MM.1S (cell line): ENCODE results near the gene HBA2.

Source experiments
- DNase-seq: peaks from one replicate; pipeline ENCODE4 v3.0.0-alpha.2; 2015
- H2AFZ ChIP-seq: fragments of 300-600 bp; sonication (generic); 2 replicates; pipeline ENCODE4 v1.6.0; 2016; ENCODE audit warnings: antibody characterized with exemption, low read length
- H3F3A ChIP-seq: fragments of 300-600 bp; sonication (generic); 2 replicates; pipeline ENCODE4 v1.6.1; 2016; ENCODE audit warnings: mild to moderate bottlenecking, antibody characterized with exemption, low read length, moderate library complexity, mixed read lengths; ENCODE audit not compliant: insufficient read depth
- H3K27ac ChIP-seq: fragments of 300-600 bp; sonication (generic); 2 replicates; pipeline ENCODE4 v1.5.1; 2016; ENCODE audit warnings: mild to moderate bottlenecking, low read length
- H3K27me3 ChIP-seq: fragments of 300-600 bp; sonication (generic); replicated peaks from 2 replicates; pipeline ENCODE4 v1.6.0; 2016; ENCODE audit warnings: low read length; ENCODE audit not compliant: insufficient read depth
- H3K36me3 ChIP-seq: fragments of 300-600 bp; sonication (generic); replicated peaks from 2 replicates; pipeline ENCODE4 v1.6.1; 2016; ENCODE audit warnings: mild to moderate bottlenecking, low read length, mixed read lengths; ENCODE audit not compliant: insufficient read depth
- H3K4me1 ChIP-seq: fragments of 300-600 bp; sonication (generic); 2 replicates; pipeline ENCODE4 v1.6.1; 2016; ENCODE audit warnings: low read length, mixed read lengths
- H3K4me2 ChIP-seq: fragments of 300-600 bp; sonication (generic); 2 replicates; pipeline ENCODE4 v1.6.0; 2016; ENCODE audit warnings: low read depth, low read length
- H3K4me3 ChIP-seq: fragments of 300-600 bp; sonication (generic); 2 replicates; pipeline ENCODE4 v1.5.1; 2016; ENCODE audit warnings: low read length, mixed read lengths
- H3K79me2 ChIP-seq: fragments of 300-600 bp; sonication (generic); 2 replicates; pipeline ENCODE4 v1.6.1; 2016; ENCODE audit warnings: mixed run types, low read length, mixed read lengths
- H3K9ac ChIP-seq: fragments of 300-600 bp; sonication (generic); 2 replicates; pipeline ENCODE4 v1.6.1; 2016; ENCODE audit warnings: low read length, mixed read lengths
- H3K9me2 ChIP-seq: fragments of 300-600 bp; sonication (generic); replicated peaks from 2 replicates; pipeline ENCODE4 v1.6.1; 2016; ENCODE audit warnings: mild to moderate bottlenecking, low read length, mixed read lengths; ENCODE audit not compliant: insufficient read depth
- H3K9me3 ChIP-seq: fragments of 300-600 bp; sonication (generic); replicated peaks from 2 replicates; pipeline ENCODE4 v1.6.1; 2016; ENCODE audit warnings: mild to moderate bottlenecking, low read length, mixed read lengths; ENCODE audit not compliant: insufficient read depth
- H4K20me1 ChIP-seq: fragments of 300-600 bp; sonication (generic); 2 replicates; pipeline ENCODE4 v1.6.1; 2016; ENCODE audit warnings: mild to moderate bottlenecking, low read length, moderate library complexity, mixed read lengths; ENCODE audit not compliant: insufficient read depth
- CTCF ChIP-seq: fragments of 300-600 bp; sonication (generic); IDR thresholded peaks from 2 replicates; pipeline ENCODE4 v1.5.1; 2016; ENCODE audit warnings: antibody characterized with exemption, low read length, mixed read lengths
- EZH2 ChIP-seq: fragments of 300-600 bp; sonication (generic); optimal IDR thresholded peaks from 2 replicates; pipeline ENCODE3; 2017; ENCODE audit warnings: low read depth, mild to moderate bottlenecking, antibody characterized with exemption, low read length, mixed read lengths
- EZH2phosphoT487 ChIP-seq: fragments of 300-600 bp; sonication (generic); IDR thresholded peaks from 2 replicates; pipeline ENCODE4 v1.6.1; 2018; ENCODE audit warnings: antibody characterized with exemption, low read length

HBA2 gene

GRCh38 chr16:180681-181564 is 8.2 kb downstream of the HBA2 start:
- H3K79me2 ChIP-seq: no peaks in the 10 kb centered on the region
- no peaks in the 10 kb centered on the region for H3K9me2 ChIP-seq
- H4K20me1 ChIP-seq: no peaks in the 10 kb centered on the region
- TF ChIP-seq CTCF (no peak), EZH2 (no peak), EZH2phosphoT487 (no peak)
- peak overlapping the region; percentile 22; the same call in 1 of the 2 replicates for H3K9ac ChIP-seq
- no peaks in the 10 kb centered on the region for H3K36me3 ChIP-seq
- H3K27ac ChIP-seq: no peak overlapping the region
- H2AFZ ChIP-seq: peak overlapping the region; percentile 49
- H3K4me2 ChIP-seq: peak overlapping the region; percentile 93
- H3K4me1 ChIP-seq: 0 out of 2 replicates have a peak, but pooled peaks cover 6% of the 10 kb centered on the region
- H3F3A ChIP-seq: no peaks in the 10 kb centered on the region
- DNase-seq: peak; percentile 83
- peak overlapping the region; percentile 47 for H3K4me3 ChIP-seq
- no peaks in the 10 kb centered on the region for H3K9me3 ChIP-seq
- peaks cover 27% of the 10 kb centered on the region for H3K27me3 ChIP-seq

GRCh38 chr16:181565-182021 is 8.9 kb downstream of the HBA2 start:
- H3K4me1 ChIP-seq: 0 out of 2 replicates have a peak, but pooled peaks cover 6% of the 10 kb centered on the region
- TF ChIP-seq CTCF: peak; percentile 88
- no peak for TF ChIP-seq EZH2
- no peak overlapping the region for H3K27ac ChIP-seq
- H2AFZ ChIP-seq: no peak overlapping the region
- no peaks in the 10 kb centered on the region for H3K36me3 ChIP-seq
- H3K79me2 ChIP-seq: no peaks in the 10 kb centered on the region
- no peaks in the 10 kb centered on the region for H3F3A ChIP-seq
- H3K9me3 ChIP-seq: no peaks in the 10 kb centered on the region
- H3K4me3 ChIP-seq: no peak overlapping the region
- H4K20me1 ChIP-seq: no peaks in the 10 kb centered on the region
- no peak for DNase-seq
- no peaks in the 10 kb centered on the region for H3K9me2 ChIP-seq
- no peak overlapping the region for H3K9ac ChIP-seq
- peaks cover 27% of the 10 kb centered on the region for H3K27me3 ChIP-seq
- H3K4me2 ChIP-seq: peak overlapping the region; percentile 93; the same call in 1 of the 2 replicates

- no peak overlapping the region for H3K27ac ChIP-seq
Measured at GRCh38 chr16:183005-183404, 10.3 kb downstream of the HBA2 start.

More at GRCh38 chr16:183005-183404, 10.3 kb downstream of the HBA2 start:
- no peak overlapping the region for H2AFZ ChIP-seq
- no peaks in the 10 kb centered on the region for H3K9me2 ChIP-seq
- no peaks in the 10 kb centered on the region for H4K20me1 ChIP-seq
- H3F3A ChIP-seq: no peaks in the 10 kb centered on the region
- no peak overlapping the region for H3K4me2 ChIP-seq
- H3K36me3 ChIP-seq: no peaks in the 10 kb centered on the region
- peaks cover 19% of the 10 kb centered on the region for H3K27me3 ChIP-seq
- H3K9me3 ChIP-seq: no peaks in the 10 kb centered on the region
- 0 out of 2 replicates have a peak, but pooled peaks cover 6% of the 10 kb centered on the region for H3K4me1 ChIP-seq
- H3K9ac ChIP-seq: no peak overlapping the region
- no peak for TF ChIP-seq CTCF
- TF ChIP-seq EZH2: no peak
- TF ChIP-seq EZH2phosphoT487: no peak
- H3K79me2 ChIP-seq: no peaks in the 10 kb centered on the region
- DNase-seq: no peak
- no peak overlapping the region for H3K4me3 ChIP-seq
